Activated T-cell treated with anti-CD3 and anti-CD28 coated beads, Interleukin-2, amount 50 U/mL, for 48 hours (primary cell): ENCODE data around the gene VEPH1.

Experiments used
- DNase-seq, 2 experiments: peaks; one replicate each; pipeline ENCODE4 v3.0.0-alpha.2; 2020

Gene VEPH1

DNA sequence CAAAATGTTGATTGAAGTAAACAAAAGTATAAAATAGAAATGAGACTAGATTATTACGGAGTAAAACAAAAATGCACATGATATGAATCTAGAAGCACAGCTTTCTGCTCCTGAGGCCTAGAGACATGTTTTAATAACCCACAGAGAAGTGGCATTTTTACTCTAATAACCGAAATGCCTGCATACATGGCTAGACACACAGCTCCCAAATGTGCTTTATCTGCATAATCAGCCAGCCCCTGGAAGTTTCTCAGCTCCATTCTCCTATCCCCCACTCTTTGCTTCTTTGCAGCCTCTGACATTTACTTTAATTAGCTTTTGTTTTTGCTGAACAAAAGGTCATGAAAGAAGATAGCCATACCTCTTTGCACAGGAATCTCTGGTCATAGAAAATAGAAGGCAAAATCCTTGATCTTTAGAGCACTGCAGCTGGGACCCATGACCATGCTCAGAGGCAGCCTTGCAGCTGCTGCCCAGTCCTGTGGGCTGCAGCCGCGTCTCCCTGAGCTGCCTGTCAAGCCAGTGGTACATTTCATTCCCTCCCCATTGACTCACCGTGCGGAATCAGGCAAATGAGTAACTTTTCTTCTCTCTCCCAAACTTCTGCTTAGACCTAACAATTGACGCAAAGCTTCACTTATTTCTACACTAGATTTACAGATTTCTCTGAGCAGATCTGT is at the start of gene VEPH1:
VEPH1 (minus strand) TSS at position 501 of the 680 bp plus-strand sequence. CDS start 8,067 bp downstream, outside the sequence.
- DNase-seq, result no peak

DNA sequence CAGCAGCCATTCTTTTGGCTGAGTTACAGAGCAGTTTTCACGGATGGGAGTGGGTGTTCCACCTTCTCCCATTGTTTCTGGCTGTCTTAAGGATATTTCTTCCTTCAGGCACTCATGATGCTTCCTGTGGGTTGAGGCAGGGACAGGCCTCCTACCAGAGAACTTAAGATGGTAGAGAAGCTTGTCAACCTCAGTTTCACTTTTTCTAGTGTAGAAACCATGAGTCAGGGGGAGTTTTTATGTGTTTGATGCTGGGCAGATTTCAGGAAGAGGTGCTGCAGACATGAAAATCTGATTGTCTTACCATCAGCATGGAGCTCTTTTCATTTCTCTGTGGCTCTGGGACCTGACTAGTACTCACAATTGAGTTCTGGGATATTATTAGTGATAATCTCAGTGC is 48.7 kb upstream of the VEPH1 start:
- no peak for DNase-seq

DNA sequence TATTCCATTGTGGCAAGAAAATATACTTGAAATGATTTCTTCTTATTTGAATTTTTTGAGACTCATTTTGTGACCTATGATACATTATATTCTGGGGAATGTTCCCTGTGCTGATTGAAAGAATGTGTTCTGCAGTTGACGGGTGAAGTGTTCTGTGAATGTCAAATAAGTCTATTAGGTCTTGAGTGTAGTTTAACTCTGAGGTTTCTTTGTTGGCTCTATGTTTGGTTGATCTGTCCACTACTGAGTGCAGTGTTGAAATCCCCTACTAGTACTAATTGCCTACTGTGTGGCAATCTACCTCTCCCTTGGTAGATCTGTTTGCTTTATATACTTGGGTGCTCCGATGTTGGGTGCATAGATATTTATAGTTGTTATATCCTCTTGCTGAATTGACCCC is 46.3 kb upstream of the VEPH1 start:
- DNase-seq, result no peak

DNA sequence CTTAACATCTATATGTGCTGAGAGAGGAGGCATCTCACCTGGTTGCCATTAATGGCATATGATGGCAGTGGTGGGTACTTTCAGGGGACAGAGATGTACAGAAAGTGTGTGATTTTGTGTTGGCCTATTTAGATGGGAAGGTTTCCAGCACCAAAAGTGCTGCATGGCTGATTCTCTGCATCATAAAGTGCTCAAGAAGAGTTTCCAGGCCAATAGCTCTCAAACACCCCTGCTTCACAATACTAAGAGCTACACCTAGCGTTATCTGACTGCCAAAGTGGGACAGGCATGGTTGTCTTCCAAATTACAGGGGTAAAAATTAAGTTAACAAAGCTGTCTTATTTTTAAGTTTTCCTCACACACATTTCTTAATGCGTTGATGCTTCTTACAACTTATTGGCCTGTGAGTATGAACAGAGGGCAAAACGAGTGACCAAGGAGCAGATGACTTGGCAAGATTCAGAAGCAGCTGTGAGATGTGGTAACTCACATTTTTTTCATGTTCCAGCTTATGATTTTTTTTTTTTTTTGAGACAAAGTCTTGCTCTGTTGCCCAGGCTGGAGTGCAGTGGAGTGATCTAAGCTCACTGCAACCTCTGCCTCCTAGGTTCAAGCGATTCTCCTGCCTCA is 41.4 kb upstream of the VEPH1 start:
- no peak for DNase-seq

DNA sequence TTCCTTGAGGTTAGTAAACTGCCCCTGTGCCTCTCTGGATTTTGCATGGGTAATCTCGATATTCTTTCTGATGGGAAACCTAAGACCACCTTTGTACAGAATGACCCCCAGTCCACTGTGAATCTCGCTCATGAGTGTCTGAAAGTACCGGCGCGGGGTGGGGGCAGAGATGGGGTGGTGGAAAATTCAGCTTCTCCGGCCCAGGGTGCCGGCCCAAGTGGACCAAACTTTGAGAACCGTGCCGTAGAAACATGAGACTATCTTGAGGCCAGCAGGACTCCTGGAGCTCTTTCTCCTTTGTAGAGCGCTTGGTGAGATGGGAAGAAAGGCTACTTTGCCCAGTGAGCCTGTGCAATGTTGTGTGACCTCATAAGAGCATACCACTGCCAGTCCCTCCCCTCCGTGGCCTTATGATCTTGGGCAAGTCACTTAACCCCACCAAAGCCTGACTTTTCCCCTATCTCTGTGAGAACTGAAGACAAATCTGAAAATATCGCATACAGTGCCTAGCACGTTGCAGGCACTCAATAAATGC is 40.4 kb upstream of the VEPH1 start:
- DNase-seq, result no peak

DNA sequence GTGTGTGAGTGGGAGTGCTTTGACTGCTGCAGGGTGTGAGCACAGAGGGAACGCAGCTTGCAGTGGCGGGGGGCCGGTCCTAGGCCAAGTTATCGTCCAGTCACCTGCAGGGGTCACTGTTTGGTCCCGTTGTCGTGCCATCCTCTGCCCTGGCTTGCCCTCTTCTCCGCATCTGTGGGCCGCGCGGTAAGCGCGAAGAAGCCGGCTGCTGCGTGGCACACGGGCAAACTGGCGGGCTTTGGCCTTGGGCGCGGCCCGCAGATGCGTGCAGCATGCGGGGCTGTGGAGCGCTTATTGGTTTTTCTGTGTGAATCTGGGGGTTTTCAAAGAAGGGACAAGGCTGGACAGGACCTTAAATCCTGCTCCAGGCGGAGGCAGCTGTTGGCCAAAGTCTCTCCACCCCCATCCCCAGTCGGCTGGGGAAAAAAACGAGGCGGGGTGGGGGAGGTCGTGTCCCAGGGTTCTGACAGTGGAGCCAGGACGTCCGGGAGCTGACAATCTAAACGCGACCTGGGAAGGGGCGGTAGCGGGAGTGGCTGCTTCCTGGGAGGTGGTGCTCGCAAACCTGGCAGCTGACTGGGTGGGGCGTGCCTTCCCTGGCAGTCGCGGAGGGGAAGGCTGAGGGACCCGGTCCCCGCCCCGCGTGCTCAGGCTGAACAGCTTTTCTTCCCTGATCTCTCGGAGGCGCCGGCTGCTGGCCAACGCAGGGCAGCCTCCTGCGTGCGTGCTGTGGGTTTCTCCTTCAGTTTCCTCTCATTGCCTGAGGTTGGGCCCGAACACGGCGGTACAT is 39.7 kb upstream of the VEPH1 start:
- no peak for DNase-seq

DNA sequence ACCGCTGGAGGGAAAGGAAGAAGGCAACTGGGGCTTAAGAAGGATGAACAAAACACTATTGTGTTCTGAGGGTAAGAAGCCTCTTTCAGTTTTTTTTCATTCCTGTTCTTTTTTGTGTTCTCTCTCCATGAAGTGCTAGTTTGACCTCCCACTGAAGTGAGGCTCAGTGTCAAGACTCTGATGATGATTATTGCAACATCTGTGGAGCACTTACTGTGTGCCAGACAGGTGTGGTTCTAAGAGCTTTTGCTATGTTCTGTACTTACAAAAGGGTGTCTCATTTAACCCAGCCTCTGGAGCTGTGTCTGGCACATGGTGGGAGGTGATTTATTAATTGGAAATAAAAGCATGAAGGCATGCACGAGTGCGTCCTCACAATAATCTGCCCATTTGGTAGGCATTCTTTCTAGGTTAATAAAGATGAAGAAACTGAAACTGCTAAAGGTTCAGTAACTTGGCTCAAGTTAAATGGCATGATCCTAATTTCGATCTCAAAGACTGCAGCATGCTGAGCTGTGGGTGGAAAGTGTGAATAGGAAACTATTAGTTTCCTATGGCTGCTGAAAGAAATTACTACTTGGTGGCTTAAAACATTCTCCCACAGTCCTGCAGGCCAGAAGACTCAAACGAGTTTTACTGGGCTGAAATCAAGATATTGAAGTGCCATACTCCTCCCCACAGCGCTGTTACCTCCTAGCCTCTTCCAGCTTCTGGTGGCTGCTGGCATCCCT is 38.5 kb upstream of the VEPH1 start:
- no peak for DNase-seq

DNA sequence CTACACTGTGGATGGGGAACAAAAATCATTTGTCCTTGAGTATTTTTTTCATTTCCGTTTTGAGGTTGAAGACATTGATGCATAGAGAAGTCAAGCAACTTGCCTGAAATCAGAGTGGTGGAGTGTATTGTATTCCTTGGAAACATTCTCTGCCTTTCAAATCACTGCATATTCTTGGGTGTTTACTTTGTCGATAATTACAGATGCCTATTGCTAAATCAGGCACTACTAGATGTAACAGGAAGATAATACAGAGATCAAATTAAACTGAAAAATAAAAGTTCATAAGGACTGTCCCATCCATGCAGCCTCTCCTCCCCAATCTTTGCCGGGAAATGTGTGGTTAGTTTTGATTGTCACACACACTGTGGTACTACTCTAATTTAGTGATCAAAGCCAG is 37.4 kb upstream of the VEPH1 start:
- no peak for DNase-seq

DNA sequence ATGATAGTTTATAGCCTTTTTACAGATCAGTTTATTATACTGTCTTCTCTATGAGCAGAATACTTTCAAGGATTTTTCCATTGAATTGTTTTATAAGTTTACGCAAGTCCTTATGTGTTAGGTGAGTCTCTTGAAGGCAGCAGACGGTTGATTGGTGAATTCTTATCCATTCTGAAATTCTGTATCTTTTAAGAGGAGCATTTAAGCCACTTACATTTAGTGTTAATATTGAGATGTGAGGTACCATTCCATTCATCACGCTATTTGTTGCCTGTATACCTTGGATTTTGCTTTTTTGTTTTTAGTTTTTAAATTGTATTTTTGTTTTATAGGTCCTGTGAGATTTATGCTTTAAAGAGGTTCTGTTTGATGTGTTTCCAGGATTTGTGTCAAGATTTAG is 32.5 kb upstream of the VEPH1 start:
- DNase-seq, result no peak

DNA sequence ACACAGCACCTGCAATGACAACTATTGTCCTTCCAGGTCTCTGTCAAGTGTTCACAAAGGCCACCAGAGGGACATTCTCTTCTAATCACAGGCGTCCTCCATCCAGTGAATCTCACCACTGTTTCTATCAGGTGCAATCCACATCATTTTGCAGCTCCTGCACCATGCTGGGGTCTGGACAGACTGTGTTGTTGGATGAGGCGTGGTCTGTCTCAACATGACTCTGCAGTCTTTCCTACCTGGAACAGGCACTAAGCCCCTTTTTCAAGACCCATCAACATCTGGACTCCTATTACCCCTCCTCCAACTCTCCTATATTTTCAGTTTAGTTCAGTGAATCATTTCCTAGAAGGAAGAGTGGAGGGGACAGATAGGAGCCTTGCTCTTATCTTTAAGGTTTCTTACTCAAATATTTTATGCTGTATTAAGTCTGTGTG is 31.5 kb upstream of the VEPH1 start:
- DNase-seq, result no peak

DNA sequence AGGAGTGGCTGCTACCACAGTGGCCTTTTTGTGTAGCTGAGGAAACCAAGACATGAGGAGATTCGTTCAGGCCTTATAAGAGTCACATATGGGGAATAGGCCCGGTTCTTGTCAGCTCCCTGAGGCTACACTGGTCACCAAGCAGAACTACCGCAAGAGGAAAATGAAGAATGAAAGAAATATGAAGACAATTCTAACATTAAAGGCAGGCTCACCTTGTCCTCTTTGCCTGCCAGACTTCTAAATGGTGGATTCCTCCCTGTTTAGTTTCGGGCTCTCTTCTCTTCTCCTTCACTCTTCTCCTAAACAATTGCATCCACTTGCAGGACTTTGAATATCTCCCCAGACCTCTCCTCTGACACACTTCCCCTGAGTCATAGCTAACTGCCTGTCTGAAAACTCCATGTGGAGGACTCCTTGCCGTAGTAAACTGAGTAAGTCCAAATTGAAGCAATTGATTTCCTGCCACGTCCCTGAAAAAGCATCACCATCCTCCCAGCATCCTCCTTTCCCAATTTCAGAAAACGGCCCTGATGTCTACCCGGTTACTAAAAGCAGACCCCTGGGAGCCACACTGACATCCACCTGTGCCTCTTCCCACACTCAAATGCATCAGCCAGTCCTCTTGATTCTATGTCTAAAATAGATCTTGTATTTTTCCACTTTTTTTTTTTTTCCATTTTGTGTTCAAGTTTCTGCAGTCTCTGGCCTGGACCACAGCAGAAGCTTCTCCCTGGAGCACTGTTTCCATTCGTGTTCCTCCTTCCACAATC is 30.3 kb upstream of the VEPH1 start:
- DNase-seq, result no peak

DNA sequence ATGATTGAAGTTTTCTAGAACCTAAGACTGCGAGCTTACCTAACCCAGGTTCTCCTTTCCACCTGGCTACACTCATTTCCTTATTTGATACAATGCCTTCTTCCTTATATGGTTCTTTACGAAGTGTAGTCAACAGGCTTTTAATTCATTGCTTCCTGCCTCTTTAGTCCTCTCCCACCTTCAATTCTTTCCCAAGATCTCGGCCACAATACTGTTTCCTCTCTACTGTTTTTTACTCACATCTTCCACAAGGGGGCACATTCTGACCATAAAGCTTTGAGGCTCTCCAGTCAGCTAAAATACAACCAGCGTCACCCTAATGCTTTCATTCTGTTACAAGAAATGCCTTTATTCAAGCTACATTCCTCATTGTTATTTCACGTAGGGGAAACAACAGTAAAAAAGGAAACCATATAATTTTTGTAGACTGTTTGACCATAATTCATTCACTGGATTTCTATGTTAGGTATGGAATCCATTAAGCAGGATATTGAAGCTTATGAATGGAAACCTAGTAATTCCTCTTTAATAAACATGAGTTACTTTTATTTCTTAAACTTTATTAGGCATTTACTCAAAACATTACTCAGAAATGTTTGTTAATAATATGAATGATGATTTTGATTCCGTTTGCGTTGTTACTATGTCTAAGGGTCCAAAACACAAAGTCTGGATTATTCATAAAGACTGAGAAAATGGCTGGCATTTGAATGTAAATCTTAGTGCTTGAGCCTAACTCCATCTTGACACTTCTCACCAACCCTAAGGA is 29.5 kb upstream of the VEPH1 start:
- DNase-seq, result no peak

DNA sequence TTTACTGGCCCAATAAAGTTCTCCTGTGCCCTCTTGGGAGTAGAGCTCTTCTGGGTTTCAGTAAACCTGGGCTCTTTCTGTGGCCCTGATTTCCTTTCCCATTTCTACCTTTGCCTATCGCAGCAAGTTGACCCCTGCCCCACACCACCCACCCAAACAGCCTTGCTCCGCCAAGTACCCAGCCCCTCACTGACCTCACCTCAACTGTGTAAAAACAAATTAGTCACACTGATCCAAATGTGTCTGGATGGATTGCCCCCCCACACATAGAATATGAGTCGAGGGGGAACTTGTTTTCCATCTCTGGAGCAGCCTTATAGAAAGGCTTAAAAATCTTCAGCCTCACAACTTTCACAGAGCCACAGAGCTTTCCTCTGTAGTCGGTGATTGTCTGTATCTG is 28.6 kb upstream of the VEPH1 start:
- no peak for DNase-seq

DNA sequence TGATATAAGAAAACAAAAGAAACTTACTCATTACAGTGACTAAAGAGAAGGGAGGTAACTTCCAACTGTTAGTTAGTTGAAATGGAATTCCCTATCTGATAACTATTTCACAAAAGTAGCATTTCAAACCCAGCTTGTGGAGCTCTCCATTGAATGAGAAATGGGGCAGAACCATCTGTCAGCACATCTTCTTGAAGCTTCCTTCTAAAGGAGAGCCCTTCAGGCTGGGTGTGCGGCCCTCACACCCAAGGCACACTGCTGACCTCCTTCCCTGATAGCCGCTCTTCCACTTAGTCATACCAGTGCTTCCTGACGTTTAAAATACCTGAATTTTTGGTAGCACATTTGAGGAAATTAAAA is 28.1 kb upstream of the VEPH1 start:
- DNase-seq, result no peak

DNA sequence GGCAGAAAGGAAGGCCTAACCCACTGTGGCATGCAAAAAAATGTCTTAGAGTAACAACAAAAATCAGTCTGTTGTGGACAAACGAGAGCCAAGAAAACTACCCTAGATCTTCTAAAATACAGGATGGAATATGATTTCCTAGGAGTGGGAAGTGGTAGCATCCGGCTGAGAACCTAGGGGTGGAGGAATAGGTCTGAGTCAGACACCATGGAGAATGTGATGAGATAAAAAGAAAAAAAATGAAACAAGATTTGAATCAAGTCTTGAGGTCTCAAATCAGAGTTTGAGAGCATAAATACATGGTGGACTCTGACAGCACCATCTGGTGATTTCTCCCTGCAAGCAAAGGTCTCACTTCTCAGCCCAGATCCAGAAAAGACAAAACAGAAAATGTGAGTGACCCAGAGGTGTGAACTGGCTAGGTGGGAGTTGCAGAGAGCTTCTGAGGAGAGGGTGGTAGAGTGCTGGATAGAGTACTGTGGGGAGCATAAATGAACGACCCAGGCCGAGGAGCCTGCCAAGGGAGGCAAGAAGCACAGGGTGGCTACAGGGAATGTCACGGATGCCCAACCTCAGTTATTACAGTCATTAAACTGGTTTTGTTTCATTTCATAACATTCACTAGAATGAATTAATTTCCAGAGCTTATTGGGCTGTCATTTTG is 27.6 kb upstream of the VEPH1 start:
- no peak for DNase-seq

DNA sequence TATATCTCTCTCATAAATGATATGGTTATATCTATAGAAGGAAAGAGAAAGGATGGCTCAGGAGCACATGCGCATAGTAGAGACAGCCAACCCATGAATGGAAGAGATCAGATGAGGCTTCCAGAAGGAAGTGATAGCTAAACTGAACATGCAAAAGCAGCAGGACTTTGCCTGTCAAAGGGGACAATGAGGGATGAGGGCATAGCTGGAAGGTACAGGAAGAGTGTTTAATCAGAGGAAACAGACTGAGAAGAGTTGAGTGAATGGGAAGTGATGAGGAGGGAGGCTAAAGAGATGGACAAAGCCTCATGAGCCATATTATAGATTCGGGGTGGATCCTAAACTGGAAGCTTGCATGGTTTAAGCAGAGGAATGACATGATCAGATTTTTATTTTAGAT is 26.5 kb upstream of the VEPH1 start:
- DNase-seq, result no peak

DNA sequence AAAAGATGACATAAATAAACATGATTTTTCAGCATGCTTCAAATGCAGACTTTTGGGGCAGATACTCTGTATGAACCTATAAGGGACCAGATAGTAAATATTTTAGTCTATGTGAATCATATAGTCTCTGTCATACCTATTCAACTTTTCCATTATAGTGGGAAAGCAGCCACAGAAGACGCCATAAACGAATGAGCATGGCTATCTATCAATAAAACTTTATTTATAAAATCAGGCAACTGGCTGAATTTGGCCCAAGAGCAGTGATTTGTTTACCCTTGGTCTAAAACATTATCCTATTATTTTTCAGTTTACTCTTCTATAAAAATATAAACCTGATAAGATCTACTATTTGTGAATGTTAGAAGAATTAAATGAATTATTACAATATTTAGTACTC is 25.9 kb upstream of the VEPH1 start:
- no peak for DNase-seq

DNA sequence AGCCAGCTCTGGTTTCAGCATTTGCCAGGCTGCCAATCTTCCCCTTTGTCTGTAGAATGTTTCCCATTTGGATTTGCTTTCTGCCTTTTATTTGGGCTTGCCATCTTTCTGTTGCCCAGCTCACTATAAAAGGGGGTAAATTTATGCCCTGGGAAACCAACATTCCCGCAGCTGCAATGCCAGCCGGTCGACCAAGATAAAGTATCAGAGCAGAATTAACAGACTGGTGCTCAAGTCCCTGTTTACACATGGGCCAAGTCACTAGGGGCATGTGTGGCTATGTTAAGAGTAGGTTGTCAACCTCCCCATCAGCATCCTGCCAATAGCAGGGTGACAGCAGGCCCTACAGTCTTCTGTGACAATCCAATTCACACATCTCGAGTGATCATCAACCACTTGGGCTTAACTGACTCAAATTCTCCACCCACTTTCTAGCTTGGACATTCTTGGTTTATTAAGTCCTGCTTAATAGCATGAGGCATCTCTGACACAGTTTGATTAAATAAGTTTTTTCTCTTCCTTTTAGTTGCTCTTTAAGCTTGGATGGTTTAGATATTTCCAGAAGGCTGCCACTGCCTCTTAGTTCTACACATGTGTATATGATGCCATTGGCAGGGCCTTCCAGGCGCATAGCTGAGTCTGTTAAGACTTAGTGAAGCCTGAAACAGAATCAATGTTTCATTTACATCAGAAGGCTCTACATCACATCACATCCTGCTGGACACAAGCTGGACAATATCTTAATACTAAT is 24.1 kb upstream of the VEPH1 start:
- DNase-seq, result no peak

DNA sequence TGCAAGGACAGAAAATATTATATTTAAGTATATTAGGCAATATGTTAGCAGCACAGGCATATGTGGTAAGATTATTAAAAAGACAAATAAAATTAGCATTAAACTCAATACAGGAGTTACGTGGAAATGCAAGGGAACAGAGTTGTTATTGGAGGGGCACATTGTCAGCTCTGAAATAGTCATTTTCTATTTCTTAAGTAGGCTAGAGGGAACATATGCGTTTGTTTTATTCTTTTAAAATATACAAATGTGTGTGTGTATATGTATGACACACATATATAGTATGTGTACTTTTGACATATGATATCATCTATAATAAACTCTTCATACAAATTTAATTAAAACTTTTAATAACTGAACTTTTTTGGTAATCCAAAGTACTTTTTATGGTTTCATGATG is 22.8 kb upstream of the VEPH1 start:
- DNase-seq, result no peak

DNA sequence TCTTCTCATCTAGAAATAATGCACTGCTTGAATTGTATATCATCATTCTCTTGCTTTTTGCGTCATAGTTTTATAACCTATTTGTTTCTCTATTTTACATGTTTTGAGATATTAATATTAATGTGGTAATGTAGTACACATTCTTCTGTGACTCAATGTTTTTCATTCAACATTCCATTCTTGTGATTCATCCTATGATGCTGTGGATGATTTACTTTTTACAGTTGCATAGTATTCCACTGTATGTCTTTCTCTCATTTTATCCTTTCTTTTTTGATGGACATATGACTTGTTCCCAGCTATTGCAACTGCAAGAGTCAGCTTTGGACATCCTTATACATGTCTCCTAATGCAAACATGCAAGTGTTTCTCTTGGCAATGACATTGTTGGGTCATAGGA is 20.6 kb upstream of the VEPH1 start:
- DNase-seq, result no peak
